Measurements from ENCODE around the gene ARMH3.

The ARMH3 gene

GRCh38 chr10:101893510-101894120 lies 162.4 kb downstream of the ARMH3 start:
- no peak for DNase-seq

GRCh38 chr10:101892782-101893391 lies 163.1 kb downstream of the ARMH3 start:
- no peak for DNase-seq

GRCh38 chr10:101889256-101890210 lies 166.4 kb downstream of the ARMH3 start:
- DNase-seq = peak; percentile 72

GRCh38 chr10:101888251-101888949 lies 167.6 kb downstream of the ARMH3 start:
- DNase-seq = no peak

- no peak for DNase-seq
Measured at GRCh38 chr10:101887775-101888174, 168.2 kb downstream of the ARMH3 start.

GRCh38 chr10:101886521-101887312 lies 169.3 kb downstream of the ARMH3 start:
- no peak for DNase-seq

GRCh38 chr10:101881036-101881774 lies 174.8 kb downstream of the ARMH3 start:
- DNase-seq = no peak

- no peak for DNase-seq
Measured at GRCh38 chr10:101880232-101880573, 175.8 kb downstream of the ARMH3 start.

- DNase-seq = peak; percentile 55
Measured at GRCh38 chr10:101879456-101880231, 176.3 kb downstream of the ARMH3 start.

- DNase-seq = no peak
Measured at GRCh38 chr10:101878869-101879268, 177.1 kb downstream of the ARMH3 start.

- no peak for DNase-seq
Measured at GRCh38 chr10:101875068-101875688, 180.8 kb downstream of the ARMH3 start.

- no peak for DNase-seq
Measured at GRCh38 chr10:101874252-101874651, 181.7 kb downstream of the ARMH3 start.

GRCh38 chr10:101867931-101868330 lies 188.0 kb downstream of the ARMH3 start:
- no peak for DNase-seq

- no peak for DNase-seq
Measured at GRCh38 chr10:101859530-101859929, 196.4 kb downstream of the ARMH3 start.

GRCh38 chr10:101858723-101859500 lies 197.1 kb downstream of the ARMH3 start:
- no peak for DNase-seq

- DNase-seq = no peak
Measured at GRCh38 chr10:101857802-101858476, 198.0 kb downstream of the ARMH3 start.

- DNase-seq = no peak
Measured at GRCh38 chr10:101856626-101857025, 199.3 kb downstream of the ARMH3 start.

GRCh38 chr10:101851411-101852116 lies 204.4 kb downstream of the ARMH3 start:
- DNase-seq = no peak
